ENCODE measurements around the gene SGMS1.
"Not testable (repeated sequence)": the region's sequence is repeated elsewhere in the genome, so short reads cannot be mapped to it uniquely, and the experiment has no call there.

SGMS1 gene

GRCh38 chr10:50382576-50383023 is 241.2 kb downstream of the SGMS1 start:
- in situ Hi-C loops (cut with MboI; ENCODE audit: low sequenced_read_pairs), result no loop called here

DNA sequence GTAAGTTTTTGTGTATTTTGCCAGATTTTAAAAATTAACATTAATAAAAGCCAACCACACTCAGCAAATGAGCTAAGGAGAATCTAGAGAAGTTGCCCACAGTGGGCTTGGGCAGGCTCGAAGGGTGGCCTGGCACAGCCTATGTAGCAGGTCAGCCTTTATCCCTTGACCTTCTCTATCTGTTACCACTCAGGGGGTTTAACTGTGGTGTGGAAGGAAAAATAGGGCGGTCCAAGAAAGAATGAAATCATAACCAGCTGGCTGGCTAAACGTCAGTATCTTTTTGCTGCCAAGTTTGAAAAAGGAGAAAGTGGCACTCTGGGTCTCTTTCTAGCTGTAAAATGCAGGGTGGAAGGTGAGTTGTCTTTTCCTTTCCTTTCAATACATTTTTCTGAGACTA is 242.1 kb downstream of the SGMS1 start:
- in situ Hi-C loops (cut with MboI; ENCODE audit: low sequenced_read_pairs), result no loop called here

- in situ Hi-C loops (cut with MboI; ENCODE audit: low sequenced_read_pairs), result no loop called here
Observed at GRCh38 chr10:50379616-50380015, 244.1 kb downstream of the SGMS1 start.

DNA sequence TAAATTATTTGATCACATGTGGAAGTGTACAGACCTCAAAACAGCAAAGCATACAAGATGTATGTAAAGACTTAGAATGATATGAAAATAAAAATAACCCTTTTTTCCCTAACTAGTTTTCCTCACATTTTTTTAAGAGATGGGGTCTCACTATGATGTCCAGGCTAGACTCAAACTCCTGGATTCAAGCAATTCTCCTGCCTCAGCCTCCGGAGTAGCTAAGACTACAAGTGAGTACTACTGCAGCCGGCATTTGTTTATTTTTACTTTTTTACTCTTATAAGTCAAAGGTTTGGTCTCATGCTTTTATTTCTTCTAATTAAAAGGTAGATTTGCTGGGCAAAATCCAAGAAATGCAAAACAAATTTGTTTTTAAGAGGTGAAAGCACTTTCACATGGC is 248.0 kb downstream of the SGMS1 start:
- in situ Hi-C loops (cut with MboI; ENCODE audit: low sequenced_read_pairs), result no loop called here

DNA sequence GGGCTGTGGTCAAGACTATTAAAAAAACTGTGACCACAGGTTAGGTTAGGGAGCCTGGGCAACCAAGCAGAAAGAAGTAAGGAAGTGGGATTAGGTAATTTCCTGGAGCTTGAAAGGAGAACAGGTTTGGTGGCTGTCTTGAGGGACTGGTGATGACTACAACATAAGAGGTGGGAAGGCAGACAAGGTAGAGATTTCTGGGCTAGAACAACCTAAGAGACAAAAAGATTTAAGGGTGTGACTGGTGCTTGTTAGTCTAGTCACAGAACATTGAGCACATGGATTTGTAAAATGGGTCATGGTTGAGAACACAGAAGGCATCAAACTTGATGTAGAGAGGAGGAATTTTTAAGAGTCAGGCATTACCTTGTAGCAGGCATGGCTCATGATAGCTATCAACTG is 248.7 kb downstream of the SGMS1 start:
- in situ Hi-C loops (cut with MboI; ENCODE audit: low sequenced_read_pairs), result no loop called here

DNA sequence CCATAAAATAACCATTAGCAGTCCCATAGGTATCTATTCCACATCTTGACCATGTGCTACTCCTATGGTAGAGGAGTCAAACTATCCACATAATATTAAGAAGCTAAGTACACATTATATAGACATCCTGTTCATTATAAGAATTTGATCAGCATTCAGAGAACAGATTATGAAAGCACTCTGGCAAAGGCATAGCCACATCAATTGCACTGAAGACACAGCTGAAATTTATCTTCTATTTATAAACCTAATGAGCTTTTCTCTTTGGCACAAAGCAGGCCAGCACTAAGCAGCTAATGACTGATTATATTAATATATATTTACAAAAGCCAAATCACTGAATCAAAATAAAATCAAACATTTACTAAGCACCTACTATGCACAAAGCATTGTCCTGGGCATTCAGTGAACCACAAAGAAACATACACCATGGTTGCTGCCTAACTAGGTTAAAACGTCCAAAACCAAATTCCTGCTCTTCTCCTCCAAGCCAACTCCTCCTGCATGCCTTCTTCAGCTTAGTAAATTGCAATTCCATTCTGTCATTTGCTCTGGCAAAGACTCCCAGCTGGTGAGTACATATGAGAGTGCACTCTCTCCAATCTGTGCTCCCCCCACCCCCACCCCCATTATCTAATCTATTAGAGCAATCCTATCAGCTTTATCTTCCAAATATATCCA is 249.8 kb downstream of the SGMS1 start:
- in situ Hi-C loops (cut with MboI; ENCODE audit: low sequenced_read_pairs), result no loop called here

DNA sequence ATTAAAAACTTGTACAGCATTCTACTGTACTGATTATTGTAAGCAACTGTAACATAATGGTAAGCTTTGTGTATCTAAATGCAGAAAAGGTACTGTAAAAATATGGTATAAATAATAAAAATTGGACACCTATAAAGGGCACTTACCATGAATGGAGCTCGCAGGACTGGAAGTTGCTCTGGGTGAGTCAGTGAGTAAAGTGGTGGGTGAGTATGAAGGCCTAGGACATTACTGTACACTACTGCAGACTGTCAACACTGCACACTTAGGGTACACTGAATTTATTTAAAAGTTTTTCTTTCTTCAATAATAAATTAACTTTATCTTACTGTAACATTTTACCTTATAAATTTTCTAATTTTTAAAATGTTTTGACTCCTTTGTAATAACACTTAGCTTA is 253.8 kb downstream of the SGMS1 start:
- in situ Hi-C loops (cut with MboI; ENCODE audit: low sequenced_read_pairs), result no loop called here

- in situ Hi-C loops (cut with MboI; ENCODE audit: low sequenced_read_pairs), result no loop called here
Observed at GRCh38 chr10:50367732-50368131, 256.0 kb downstream of the SGMS1 start.

- in situ Hi-C loops (cut with MboI; ENCODE audit: low sequenced_read_pairs), result not testable (repeated sequence)
Observed at GRCh38 chr10:50366421-50366820, 257.3 kb downstream of the SGMS1 start.

DNA sequence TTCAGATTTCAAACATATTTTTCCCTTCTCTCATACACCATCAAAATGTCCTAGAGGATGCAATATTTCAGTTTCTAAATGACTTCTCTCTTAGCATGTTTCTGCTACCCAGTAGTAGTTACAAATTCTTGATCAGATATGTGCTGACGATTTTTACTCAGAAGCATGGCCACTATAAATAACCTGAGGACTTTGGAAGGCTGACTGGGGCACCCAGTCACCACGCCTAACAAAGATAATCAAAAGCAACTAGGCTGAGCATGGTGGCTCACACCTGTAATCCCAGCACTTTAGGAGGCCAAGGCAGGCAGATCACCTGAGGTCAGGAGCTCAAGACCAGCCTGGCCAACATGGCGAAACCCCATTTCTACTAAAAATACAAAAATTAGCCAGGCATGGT is 259.0 kb downstream of the SGMS1 start:
- in situ Hi-C loops (cut with MboI; ENCODE audit: low sequenced_read_pairs), result not testable (repeated sequence)

DNA sequence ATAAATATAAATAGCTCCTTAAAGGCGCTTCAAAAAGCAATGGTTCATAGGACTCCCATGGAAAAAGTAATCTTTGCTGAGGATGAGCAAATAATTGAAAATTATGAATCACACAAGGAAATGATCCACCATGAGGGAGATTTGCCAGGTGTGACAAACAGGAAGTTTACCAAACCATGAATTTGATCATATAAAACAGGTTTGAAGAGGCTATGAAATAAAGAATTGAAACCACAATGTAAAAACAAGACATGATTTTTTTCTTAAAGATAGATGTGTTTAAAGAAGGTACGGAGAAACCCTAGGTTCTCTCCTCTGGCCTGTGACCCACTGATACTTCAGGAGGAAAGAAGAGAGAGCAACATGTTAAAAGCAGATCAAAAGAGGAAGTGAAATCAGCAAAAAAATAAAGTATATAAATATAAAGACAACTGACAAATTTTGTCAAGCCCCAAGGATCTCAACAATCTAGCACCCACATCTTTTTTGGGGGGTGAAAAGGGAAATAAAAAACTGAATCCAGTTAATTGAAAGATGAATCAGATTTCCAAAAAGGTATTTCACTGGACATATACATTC is 261.1 kb downstream of the SGMS1 start:
- in situ Hi-C loops (cut with MboI; ENCODE audit: low sequenced_read_pairs), result no loop called here

DNA sequence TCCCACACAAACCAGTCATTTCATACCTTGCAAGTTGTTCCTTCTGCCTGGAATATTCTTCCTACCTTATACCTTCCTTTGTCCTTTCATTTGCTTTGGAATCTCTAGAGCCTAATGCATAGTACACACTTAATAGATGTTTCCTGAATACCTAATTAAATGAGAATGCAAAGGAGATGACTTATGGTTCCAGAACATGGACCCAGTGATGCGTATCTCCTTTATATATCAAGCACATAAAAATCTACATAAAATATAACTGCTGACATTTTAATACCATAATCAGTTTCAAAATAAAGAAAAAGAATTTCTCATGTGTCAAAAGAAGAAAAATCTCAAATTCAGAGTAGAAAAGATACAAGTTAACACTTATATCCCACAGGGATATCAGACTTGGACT is 261.8 kb downstream of the SGMS1 start:
- in situ Hi-C loops (cut with MboI; ENCODE audit: low sequenced_read_pairs), result no loop called here

GRCh38 chr10:50360077-50360850 is 263.5 kb downstream of the SGMS1 start:
- in situ Hi-C loops (cut with MboI; ENCODE audit: low sequenced_read_pairs), result no loop called here

GRCh38 chr10:50358925-50359687 is 264.6 kb downstream of the SGMS1 start:
- in situ Hi-C loops (cut with MboI; ENCODE audit: low sequenced_read_pairs), result no loop called here

DNA sequence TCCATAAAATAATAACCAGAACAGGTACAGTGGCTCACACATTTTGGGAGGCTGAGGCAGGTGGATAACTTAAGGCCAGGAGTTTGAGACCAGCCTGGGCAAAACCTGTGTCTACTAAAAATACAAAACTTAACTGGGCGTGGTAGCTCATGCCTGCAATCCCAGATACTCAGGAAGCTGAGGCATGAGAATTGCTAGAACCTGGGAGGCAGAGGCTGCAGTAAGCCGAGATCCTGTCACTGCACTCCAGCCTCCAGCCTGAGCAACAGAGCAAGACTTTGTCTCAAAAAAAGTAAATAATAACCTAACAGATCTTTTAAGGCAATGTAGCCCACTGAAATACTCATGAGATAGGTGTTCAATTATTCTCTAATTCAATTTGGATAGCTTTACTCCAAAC is 265.3 kb downstream of the SGMS1 start:
- in situ Hi-C loops (cut with MboI; ENCODE audit: low sequenced_read_pairs), result no loop called here

DNA sequence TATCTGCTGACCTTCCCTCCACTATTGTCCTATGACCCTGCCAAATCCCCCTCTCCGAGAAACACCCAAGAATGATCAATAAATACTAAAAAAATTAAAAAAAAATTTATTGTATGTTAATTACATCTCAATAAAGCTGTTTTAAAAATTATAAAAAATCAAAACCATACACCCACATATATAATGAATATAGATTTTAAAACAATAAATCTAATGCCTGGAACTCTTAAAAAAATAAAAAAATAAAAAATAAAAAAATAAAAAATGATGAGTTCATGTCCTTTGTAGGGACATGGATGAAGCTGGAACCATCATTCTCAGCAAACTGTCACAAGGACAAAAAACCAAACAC is 267.3 kb downstream of the SGMS1 start:
- in situ Hi-C loops (cut with MboI; ENCODE audit: low sequenced_read_pairs), result not testable (repeated sequence)

- in situ Hi-C loops (cut with MboI; ENCODE audit: low sequenced_read_pairs), result not testable (repeated sequence)
Observed at GRCh38 chr10:50355693-50356480, 267.9 kb downstream of the SGMS1 start.

DNA sequence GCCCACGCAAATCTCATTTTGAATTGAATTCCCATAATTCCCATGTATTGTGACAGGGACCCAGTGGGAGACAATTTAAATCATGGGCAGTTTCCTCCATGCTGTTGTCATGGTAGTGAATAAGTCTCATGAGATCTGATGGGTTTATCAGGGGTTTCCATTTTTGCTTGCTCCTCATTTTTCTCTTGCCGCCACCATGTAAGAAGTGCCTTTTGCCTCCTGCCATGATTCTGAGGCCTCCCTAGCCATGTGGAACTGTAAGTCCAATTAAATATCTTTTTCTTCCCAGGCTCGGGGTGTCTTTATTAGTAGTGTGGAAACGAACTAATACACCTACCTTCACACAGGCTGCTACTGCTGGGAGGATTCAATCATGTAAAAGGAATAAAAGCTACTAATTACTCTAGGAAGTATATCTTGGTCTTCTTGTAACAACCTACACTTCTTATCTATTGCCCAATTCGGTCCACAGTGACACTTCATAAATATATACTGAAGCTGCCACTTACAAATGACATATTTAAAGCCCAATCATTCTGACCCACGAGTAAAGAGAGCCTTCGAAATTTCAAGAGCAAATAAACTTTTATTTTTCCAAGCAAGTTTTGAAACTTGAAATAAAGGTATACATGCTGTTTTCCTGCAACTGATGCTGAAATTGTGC is 272.1 kb downstream of the SGMS1 start:
- in situ Hi-C loops (cut with MboI; ENCODE audit: low sequenced_read_pairs), result no loop called here

DNA sequence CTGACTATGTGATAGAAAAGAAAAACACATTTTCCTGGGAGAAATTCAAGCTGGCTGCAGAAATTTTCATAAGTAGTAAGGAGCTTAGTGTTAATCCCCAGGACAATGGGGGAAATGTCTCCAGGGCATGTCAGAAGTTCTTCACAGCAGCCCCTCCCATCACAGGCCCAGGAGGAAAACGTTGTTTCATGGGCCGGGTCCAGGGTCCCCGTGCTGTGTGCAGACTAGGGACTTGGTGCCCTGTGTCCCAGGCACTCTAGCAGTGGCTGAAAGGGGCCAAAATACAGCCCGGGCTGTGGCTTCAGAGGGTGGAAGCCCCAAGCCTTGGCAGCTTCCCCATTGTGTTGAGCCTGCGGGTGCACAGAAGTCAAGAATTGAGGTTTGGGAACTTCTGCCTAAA is 273.4 kb downstream of the SGMS1 start:
- in situ Hi-C loops (cut with MboI; ENCODE audit: low sequenced_read_pairs), result no loop called here

- in situ Hi-C loops (cut with MboI; ENCODE audit: low sequenced_read_pairs), result no loop called here
Observed at GRCh38 chr10:50349554-50349953, 274.2 kb downstream of the SGMS1 start.
